ENCODE measurements around the gene SRD5A1.

Gene SRD5A1

DNA sequence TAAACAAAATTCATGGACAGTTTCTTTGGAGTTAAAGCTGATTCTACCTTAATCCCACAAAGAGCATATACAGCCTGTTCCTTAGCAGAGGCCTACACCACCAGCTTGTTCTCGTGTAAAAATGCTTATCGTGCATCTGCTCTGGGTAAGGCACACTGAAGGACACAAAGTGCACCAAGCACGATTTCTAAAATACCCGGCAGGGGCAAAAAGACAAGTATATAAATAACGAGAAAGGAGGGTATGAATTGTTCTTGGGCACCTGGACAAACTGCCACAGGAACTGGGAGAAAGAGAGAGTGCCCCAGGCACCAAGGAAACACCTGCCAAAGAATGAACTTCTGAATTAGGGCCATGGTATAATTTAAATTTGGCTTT, 25.7 kb upstream of the SRD5A1 start:
- H3K79me2 ChIP-seq (ENCODE audit: insufficient read depth, low read depth), result peaks cover 19% of the 10 kb centered on the region; the same call in 1 of the 2 replicates
- H4K20me1 ChIP-seq (ENCODE audit: insufficient read depth), result no peaks in the 10 kb centered on the region
- H3K36me3 ChIP-seq (ENCODE audit: insufficient read depth), result peaks cover 55% of the 10 kb centered on the region; the same call in 1 of the 2 replicates
- TF ChIP-seq, protein P1, sequence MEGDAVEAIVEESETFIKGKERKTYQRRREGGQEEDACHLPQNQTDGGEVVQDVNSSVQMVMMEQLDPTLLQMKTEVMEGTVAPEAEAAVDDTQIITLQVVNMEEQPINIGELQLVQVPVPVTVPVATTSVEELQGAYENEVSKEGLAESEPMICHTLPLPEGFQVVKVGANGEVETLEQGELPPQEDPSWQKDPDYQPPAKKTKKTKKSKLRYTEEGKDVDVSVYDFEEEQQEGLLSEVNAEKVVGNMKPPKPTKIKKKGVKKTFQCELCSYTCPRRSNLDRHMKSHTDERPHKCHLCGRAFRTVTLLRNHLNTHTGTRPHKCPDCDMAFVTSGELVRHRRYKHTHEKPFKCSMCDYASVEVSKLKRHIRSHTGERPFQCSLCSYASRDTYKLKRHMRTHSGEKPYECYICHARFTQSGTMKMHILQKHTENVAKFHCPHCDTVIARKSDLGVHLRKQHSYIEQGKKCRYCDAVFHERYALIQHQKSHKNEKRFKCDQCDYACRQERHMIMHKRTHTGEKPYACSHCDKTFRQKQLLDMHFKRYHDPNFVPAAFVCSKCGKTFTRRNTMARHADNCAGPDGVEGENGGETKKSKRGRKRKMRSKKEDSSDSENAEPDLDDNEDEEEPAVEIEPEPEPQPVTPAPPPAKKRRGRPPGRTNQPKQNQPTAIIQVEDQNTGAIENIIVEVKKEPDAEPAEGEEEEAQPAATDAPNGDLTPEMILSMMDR (conservative IDR thresholded peaks at IDR 0.05; ENCODE audit: low read depth, low read length), result no peak
- no peaks in the 10 kb centered on the region for H3K27me3 ChIP-seq (ENCODE audit: insufficient read depth, low read depth)
- H3K9ac ChIP-seq, result no peak overlapping the region
- H3K4me3 ChIP-seq (IDR thresholded peaks at IDR 0.05; ENCODE audit: insufficient read depth, low read depth, low read length), result no peak overlapping the region
- H3K4me1 ChIP-seq (ENCODE audit: low read depth, poor library complexity, severe bottlenecking), result peaks cover 7% of the 10 kb centered on the region
- H3K4me2 ChIP-seq, result no peak overlapping the region
- no peak overlapping the region for H2AFZ ChIP-seq (ENCODE audit: low read depth)
- H3K27ac ChIP-seq, result no peak overlapping the region

DNA sequence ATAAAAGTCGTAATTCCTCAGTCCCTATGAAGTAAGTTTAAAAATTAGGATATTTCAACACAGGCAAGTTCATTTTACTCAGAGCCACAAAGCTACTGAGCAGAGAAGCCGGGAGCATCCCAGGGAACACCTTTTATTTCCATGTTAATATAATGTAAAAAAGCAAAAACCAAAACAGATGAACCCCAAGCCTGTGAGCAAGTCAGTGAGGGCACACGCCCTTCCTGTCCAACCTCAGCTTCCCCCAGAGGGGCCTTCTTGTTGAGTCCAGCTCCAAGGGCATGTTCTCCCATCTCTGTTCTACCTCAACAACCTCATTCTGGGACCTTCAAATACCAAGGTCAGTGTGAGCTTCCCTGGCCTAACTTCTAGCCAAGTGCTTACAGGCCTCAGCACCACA, 25.2 kb upstream of the SRD5A1 start:
- H3K4me3 ChIP-seq (IDR thresholded peaks at IDR 0.05; ENCODE audit: insufficient read depth, low read depth, low read length), result no peak overlapping the region
- no peak overlapping the region for H2AFZ ChIP-seq (ENCODE audit: low read depth)
- peaks cover 54% of the 10 kb centered on the region; the same call in 1 of the 2 replicates for H3K36me3 ChIP-seq (ENCODE audit: insufficient read depth)
- no peak overlapping the region for H3K4me2 ChIP-seq
- peaks cover 7% of the 10 kb centered on the region for H3K4me1 ChIP-seq (ENCODE audit: low read depth, poor library complexity, severe bottlenecking)
- H3K27ac ChIP-seq, result no peak overlapping the region
- H3K9ac ChIP-seq, result no peak overlapping the region
- peaks cover 20% of the 10 kb centered on the region; the same call in 1 of the 2 replicates for H3K79me2 ChIP-seq (ENCODE audit: insufficient read depth, low read depth)
- H4K20me1 ChIP-seq (ENCODE audit: insufficient read depth), result no peaks in the 10 kb centered on the region
- TF ChIP-seq, protein P1 (conservative IDR thresholded peaks at IDR 0.05; ENCODE audit: low read depth, low read length), result no peak
- H3K27me3 ChIP-seq (ENCODE audit: insufficient read depth, low read depth), result no peaks in the 10 kb centered on the region

DNA sequence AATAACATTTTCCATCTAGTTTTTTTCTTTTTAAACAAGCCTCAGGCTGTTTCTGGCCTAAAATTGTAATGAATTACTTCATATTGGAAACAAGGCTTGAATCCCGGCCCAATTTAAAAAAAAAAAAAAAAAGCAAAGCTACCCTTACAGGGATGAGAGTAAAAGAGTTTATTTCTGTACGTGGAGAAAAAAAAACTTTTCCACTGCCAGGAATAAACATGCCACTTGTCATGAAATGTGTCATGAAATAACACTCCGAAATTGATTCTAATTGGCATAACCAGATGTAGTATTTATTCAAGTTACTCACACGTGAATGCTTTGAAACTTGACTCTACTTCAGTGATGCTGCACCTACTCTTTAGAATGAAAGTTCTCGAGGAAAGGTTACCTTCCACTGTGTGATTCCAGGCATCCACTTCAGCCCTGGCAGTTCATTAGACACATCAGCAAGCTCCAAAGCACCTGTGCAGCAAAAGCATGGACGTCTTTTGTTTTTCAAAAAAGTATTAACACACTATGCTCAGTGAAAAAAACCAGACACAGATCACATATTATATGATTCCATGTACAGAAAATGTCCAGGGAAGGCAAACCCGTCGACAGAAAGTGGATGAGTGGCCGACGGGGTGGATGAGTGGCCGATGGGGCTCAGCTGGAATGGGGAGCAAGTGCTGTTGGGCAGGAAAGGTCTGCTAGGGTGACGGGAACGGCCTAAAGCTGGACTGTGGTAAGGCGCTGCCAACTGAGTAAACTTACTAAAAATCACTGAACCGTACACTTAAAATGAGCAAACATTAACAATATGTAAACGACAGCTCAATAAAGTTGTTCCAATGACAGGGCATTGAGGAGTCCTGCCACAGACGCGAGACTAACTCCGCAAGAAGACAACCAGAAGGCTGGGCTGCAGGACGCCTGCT, 21.6 kb upstream of the SRD5A1 start:
- peaks cover 7% of the 10 kb centered on the region for H3K4me1 ChIP-seq (ENCODE audit: low read depth, poor library complexity, severe bottlenecking)
- H3K79me2 ChIP-seq (ENCODE audit: insufficient read depth, low read depth), result peaks cover 52% of the 10 kb centered on the region
- H3K4me2 ChIP-seq, result no peak overlapping the region
- no peak overlapping the region for H3K9ac ChIP-seq
- no peak overlapping the region for H2AFZ ChIP-seq (ENCODE audit: low read depth)
- no peak overlapping the region for H3K27ac ChIP-seq
- no peak overlapping the region for H3K4me3 ChIP-seq (IDR thresholded peaks at IDR 0.05; ENCODE audit: insufficient read depth, low read depth, low read length)
- peaks cover 6% of the 10 kb centered on the region for H4K20me1 ChIP-seq (ENCODE audit: insufficient read depth)
- no peaks in the 10 kb centered on the region for H3K27me3 ChIP-seq (ENCODE audit: insufficient read depth, low read depth)
- peaks cover 42% of the 10 kb centered on the region; the same call in 1 of the 2 replicates for H3K36me3 ChIP-seq (ENCODE audit: insufficient read depth)
- TF ChIP-seq, protein P1 (conservative IDR thresholded peaks at IDR 0.05; ENCODE audit: low read depth, low read length), result no peak

DNA sequence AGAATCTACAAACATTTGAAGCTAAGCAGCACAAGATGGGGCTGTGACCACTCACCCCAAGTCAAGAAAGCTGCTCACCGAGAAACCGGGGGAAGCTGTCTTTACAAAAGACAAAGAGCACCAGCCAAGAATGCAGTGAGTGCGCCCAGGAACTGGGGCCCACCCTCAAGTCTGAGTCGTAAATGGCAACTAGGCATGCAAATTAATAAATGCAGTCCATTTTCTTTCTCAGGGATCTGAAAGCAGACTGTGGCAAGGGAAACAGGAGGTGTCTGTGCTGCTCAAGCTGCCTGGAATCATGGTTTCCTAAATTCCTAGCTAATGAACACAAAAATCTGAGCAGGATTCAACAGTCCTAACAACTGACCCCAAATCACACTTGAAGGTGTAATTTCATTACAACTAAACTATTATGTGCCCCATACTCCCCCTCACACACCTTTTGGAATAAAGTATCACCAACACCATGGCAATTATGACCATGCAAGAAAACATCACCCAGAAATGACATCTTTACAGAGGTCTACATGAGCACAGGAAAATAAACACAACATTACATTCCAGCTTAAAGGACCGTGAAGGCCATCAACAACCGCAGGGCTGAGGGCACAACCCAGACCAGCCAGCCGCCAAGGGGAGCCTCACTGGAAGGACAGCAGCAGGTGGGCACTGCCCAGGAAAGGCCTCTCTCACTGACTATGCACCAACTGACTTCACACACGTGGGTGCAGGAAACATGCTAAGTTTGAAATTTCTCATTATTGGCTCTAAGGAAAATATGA, 18.0 kb upstream of the SRD5A1 start:
- no peak overlapping the region for H2AFZ ChIP-seq (ENCODE audit: low read depth)
- peaks cover 9% of the 10 kb centered on the region for H3K4me1 ChIP-seq (ENCODE audit: low read depth, poor library complexity, severe bottlenecking)
- peaks cover 69% of the 10 kb centered on the region for H3K79me2 ChIP-seq (ENCODE audit: insufficient read depth, low read depth)
- peaks cover 6% of the 10 kb centered on the region for H4K20me1 ChIP-seq (ENCODE audit: insufficient read depth)
- H3K9ac ChIP-seq, result no peak overlapping the region
- TF ChIP-seq, protein P1 (conservative IDR thresholded peaks at IDR 0.05; ENCODE audit: low read depth, low read length), result no peak
- H3K27me3 ChIP-seq (ENCODE audit: insufficient read depth, low read depth), result no peaks in the 10 kb centered on the region
- no peak overlapping the region for H3K4me2 ChIP-seq
- no peak overlapping the region for H3K27ac ChIP-seq
- peaks cover 46% of the 10 kb centered on the region; the same call in 1 of the 2 replicates for H3K36me3 ChIP-seq (ENCODE audit: insufficient read depth)
- no peak overlapping the region for H3K4me3 ChIP-seq (IDR thresholded peaks at IDR 0.05; ENCODE audit: insufficient read depth, low read depth, low read length)
